22Rv1 (cell line): ENCODE measurements around the gene LIN52.

ENCODE experiments used
- H3K27ac ChIP-seq: fragments of 450-650 bp; 2 replicates; pipeline ENCODE4 v1.5.1; 2017
- ZFX ChIP-seq: fragments of 450-650 bp; IDR thresholded peaks from 2 replicates; pipeline ENCODE4 v1.6.1; 2017; ENCODE audit warnings: antibody characterized with exemption, borderline replicate concordance
- TF ChIP-seq, protein P1 (sequence below): fragments of 450-650 bp; IDR thresholded peaks from 2 replicates; pipeline ENCODE4 v1.5.1; 2017; ENCODE audit warnings: mild to moderate bottlenecking

LIN52 gene

DNA sequence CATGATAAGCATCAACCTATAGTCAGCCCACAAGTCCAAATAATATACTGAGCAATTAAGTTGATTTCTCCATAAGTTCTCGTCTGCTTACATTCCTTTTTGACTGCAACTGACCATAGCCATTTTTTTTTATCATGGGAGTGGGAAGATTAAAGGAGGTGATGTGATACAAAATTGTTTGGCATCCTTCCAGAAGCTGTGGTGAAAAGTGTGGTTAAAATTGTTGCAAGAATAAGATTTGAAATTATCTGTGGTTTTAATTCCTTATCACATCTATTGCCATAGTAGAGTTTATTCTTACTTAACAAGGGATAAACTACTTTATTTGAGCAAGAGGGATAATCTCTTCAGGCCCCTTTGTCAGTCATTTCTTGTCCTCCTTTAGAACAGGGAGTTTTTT is 50.7 kb downstream of the LIN52 start:
- H3K27ac ChIP-seq = no peak overlapping the region
- TF ChIP-seq, protein P1, sequence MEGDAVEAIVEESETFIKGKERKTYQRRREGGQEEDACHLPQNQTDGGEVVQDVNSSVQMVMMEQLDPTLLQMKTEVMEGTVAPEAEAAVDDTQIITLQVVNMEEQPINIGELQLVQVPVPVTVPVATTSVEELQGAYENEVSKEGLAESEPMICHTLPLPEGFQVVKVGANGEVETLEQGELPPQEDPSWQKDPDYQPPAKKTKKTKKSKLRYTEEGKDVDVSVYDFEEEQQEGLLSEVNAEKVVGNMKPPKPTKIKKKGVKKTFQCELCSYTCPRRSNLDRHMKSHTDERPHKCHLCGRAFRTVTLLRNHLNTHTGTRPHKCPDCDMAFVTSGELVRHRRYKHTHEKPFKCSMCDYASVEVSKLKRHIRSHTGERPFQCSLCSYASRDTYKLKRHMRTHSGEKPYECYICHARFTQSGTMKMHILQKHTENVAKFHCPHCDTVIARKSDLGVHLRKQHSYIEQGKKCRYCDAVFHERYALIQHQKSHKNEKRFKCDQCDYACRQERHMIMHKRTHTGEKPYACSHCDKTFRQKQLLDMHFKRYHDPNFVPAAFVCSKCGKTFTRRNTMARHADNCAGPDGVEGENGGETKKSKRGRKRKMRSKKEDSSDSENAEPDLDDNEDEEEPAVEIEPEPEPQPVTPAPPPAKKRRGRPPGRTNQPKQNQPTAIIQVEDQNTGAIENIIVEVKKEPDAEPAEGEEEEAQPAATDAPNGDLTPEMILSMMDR = no peak
- no peak for TF ChIP-seq ZFX

GRCh38 chr14:74140374-74140850 is 55.7 kb downstream of the LIN52 start:
- H3K27ac ChIP-seq = no peak overlapping the region
- no peak for TF ChIP-seq ZFX
- TF ChIP-seq, protein P1 = no peak

DNA sequence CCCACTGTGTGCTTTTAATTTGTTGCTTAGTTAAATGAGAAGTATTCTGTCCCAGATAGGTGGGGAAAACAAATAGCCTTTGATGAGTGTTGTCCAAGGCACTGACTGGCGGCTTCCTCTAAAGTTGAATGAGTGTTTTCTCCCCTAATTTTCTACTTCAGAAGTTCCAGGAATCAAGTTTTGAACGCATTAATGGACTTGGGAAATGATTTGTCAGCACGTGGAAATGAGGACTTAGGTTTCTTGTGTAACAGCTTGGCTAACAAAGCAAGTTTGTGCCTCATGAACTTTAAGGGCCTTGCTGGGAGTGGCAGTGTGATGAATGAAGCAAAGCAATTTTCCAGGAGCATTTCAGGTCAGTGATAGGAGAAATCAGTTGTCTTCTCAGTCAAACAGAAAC is 56.9 kb downstream of the LIN52 start:
- TF ChIP-seq, protein P1 = no peak
- no peak for TF ChIP-seq ZFX
- H3K27ac ChIP-seq = no peak overlapping the region

GRCh38 chr14:74142523-74142922 is 57.8 kb downstream of the LIN52 start:
- TF ChIP-seq, protein P1 = no peak
- no peak for TF ChIP-seq ZFX
- H3K27ac ChIP-seq = no peak overlapping the region

GRCh38 chr14:74144789-74145188 is 60.0 kb downstream of the LIN52 start:
- TF ChIP-seq, protein P1 = no peak
- no peak for TF ChIP-seq ZFX
- H3K27ac ChIP-seq = no peak overlapping the region

- TF ChIP-seq, protein P1 = no peak
- no peak for TF ChIP-seq ZFX
- H3K27ac ChIP-seq = no peak overlapping the region
Measured at GRCh38 chr14:74147571-74147970, 62.8 kb downstream of the LIN52 start.

GRCh38 chr14:74148705-74149104 is 63.9 kb downstream of the LIN52 start:
- no peak overlapping the region for H3K27ac ChIP-seq
- TF ChIP-seq ZFX = no peak
- TF ChIP-seq, protein P1 = no peak
